DOHH2 (cell line): ENCODE results near the gene TRAK2.

Experiments
- CTCF ChIP-seq: fragments of 200-600 bp; sonication (generic); IDR thresholded peaks from one replicate; pipeline ENCODE4 v1.5.1; 2014; ENCODE audit warnings: antibody characterized with exemption, mild to moderate bottlenecking, low read depth, low read length; ENCODE audit not compliant: poor library complexity, severe bottlenecking
- EZH2phosphoT487 ChIP-seq: fragments of 200-600 bp; sonication (generic); IDR thresholded peaks from 2 replicates; pipeline ENCODE4 v1.6.1; 2017; ENCODE audit warnings: borderline replicate concordance, mild to moderate bottlenecking, antibody characterized with exemption, low read length, moderate library complexity, mixed read lengths

GRCh38 chr2:201378496-201379397 lies 72.5 kb downstream of the TRAK2 start:
- no peak for TF ChIP-seq CTCF
- TF ChIP-seq EZH2phosphoT487: no peak
